Measurements from ENCODE around the gene SSTR1.

The SSTR1 gene

GRCh38 chr14:38197784-38198335 is 9.8 kb upstream of the SSTR1 start:
- Histone ChIP-seq H3K9me3 (ENCODE audit: control insufficient read depth, low read length) (no peaks in the 10 kb centered on the region), H3K27me3 (ENCODE audit: control insufficient read depth, insufficient read depth, low read length) (no peaks in the 10 kb centered on the region), H2AFZ (no peak overlapping the region), H3K4me1 (no peaks in the 10 kb centered on the region), H3K4me3 (ENCODE audit: low read depth, low read length) (no peak overlapping the region), H3K4me2 (ENCODE audit: low read length) (no peak overlapping the region), H3K9ac (no peak overlapping the region), H3K79me2 (no peaks in the 10 kb centered on the region), H3K27ac (no peak overlapping the region), H3K36me3 (ENCODE audit: control insufficient read depth, insufficient read depth, low read length) (no peaks in the 10 kb centered on the region)
- no peak for TF ChIP-seq CTCF (IDR thresholded peaks at IDR 0.05)

GRCh38 chr14:38198425-38198824 is 9.3 kb upstream of the SSTR1 start:
- no peak for TF ChIP-seq CTCF (IDR thresholded peaks at IDR 0.05)
- H2AFZ ChIP-seq: no peak overlapping the region
- no peaks in the 10 kb centered on the region for H3K36me3 ChIP-seq (ENCODE audit: control insufficient read depth, insufficient read depth, low read length)
- H3K4me2 ChIP-seq (ENCODE audit: low read length): no peak overlapping the region
- H3K27ac ChIP-seq: no peak overlapping the region
- H3K27me3 ChIP-seq (ENCODE audit: control insufficient read depth, insufficient read depth, low read length): no peaks in the 10 kb centered on the region
- H3K79me2 ChIP-seq: no peaks in the 10 kb centered on the region
- no peaks in the 10 kb centered on the region for H3K9me3 ChIP-seq (ENCODE audit: control insufficient read depth, low read length)
- H3K4me1 ChIP-seq: no peaks in the 10 kb centered on the region
- H3K9ac ChIP-seq: no peak overlapping the region
- no peak overlapping the region for H3K4me3 ChIP-seq (ENCODE audit: low read depth, low read length)

- Histone ChIP-seq H3K9ac (no peak overlapping the region), H2AFZ (no peak overlapping the region), H3K27ac (no peak overlapping the region), H3K4me2 (ENCODE audit: low read length) (no peak overlapping the region), H3K36me3 (ENCODE audit: control insufficient read depth, insufficient read depth, low read length) (no peaks in the 10 kb centered on the region), H3K9me3 (ENCODE audit: control insufficient read depth, low read length) (no peaks in the 10 kb centered on the region), H3K4me1 (no peaks in the 10 kb centered on the region), H3K27me3 (ENCODE audit: control insufficient read depth, insufficient read depth, low read length) (no peaks in the 10 kb centered on the region), H3K79me2 (no peaks in the 10 kb centered on the region), H3K4me3 (ENCODE audit: low read depth, low read length) (no peak overlapping the region)
- TF ChIP-seq CTCF (IDR thresholded peaks at IDR 0.05): no peak
These were observed 8.6 kb upstream of the SSTR1 start for GRCh38 chr14:38199076-38199475.

GRCh38 chr14:38199739-38200138 is 8.0 kb upstream of the SSTR1 start:
- Histone ChIP-seq H2AFZ (no peak overlapping the region), H3K4me3 (ENCODE audit: low read depth, low read length) (no peak overlapping the region), H3K4me2 (ENCODE audit: low read length) (no peak overlapping the region), H3K27ac (no peak overlapping the region), H3K9ac (no peak overlapping the region), H3K4me1 (no peaks in the 10 kb centered on the region), H3K27me3 (ENCODE audit: control insufficient read depth, insufficient read depth, low read length) (no peaks in the 10 kb centered on the region), H3K9me3 (ENCODE audit: control insufficient read depth, low read length) (no peaks in the 10 kb centered on the region), H3K79me2 (no peaks in the 10 kb centered on the region), H3K36me3 (ENCODE audit: control insufficient read depth, insufficient read depth, low read length) (no peaks in the 10 kb centered on the region)
- no peak for TF ChIP-seq CTCF (IDR thresholded peaks at IDR 0.05)

GRCh38 chr14:38201137-38201828 is 6.4 kb upstream of the SSTR1 start:
- no peaks in the 10 kb centered on the region for H3K79me2 ChIP-seq
- no peaks in the 10 kb centered on the region for H3K4me1 ChIP-seq
- H3K9ac ChIP-seq: no peak overlapping the region
- no peaks in the 10 kb centered on the region for H3K27me3 ChIP-seq (ENCODE audit: control insufficient read depth, insufficient read depth, low read length)
- H3K4me3 ChIP-seq (ENCODE audit: low read depth, low read length): no peak overlapping the region
- H3K4me2 ChIP-seq (ENCODE audit: low read length): no peak overlapping the region
- TF ChIP-seq CTCF (IDR thresholded peaks at IDR 0.05): no peak
- peaks cover 2% of the 10 kb centered on the region for H3K9me3 ChIP-seq (ENCODE audit: control insufficient read depth, low read length)
- H3K36me3 ChIP-seq (ENCODE audit: control insufficient read depth, insufficient read depth, low read length): no peaks in the 10 kb centered on the region
- no peak overlapping the region for H3K27ac ChIP-seq
- H2AFZ ChIP-seq: no peak overlapping the region
